Adrenal gland (tissue), 12 donors: ENCODE data around the gene ZCCHC9. TPM values are rescaled to one million over a fixed set of nuclear protein-coding genes. Genes with fewer than 3 reads are reported as not detected.

Experiments
- DNase-seq, 7 donors: peaks; one replicate each; pipeline ENCODE4 v3.0.0-alpha.2; 2019 to 2020
- H3K27ac ChIP-seq, 5 donors: fragments of 200-600 bp; sonication (generic) in 4 of 5; 1 replicate in 3 of 5; 2 replicates in 2 of 5; pipeline versions ENCODE4 v1.5.1 to v1.8.0; 2016 to 2020; ENCODE audit warnings: mild to moderate bottlenecking in 1 of 5
- H3K27me3 ChIP-seq: fragments of 200-600 bp; 2 replicates; pipeline ENCODE4 v1.8.0; 2021
- H3K36me3 ChIP-seq, 2 donors: fragments of 200-600 bp; replicated peaks in 1 of 2; 1 replicate in 1 of 2; 2 replicates in 1 of 2; pipeline versions ENCODE4 v1.5.1 to v1.8.0; 2018 to 2022
- H3K4me1 ChIP-seq, 2 donors: fragments of 200-600 bp; replicated peaks in 1 of 2; 1 replicate in 1 of 2; 2 replicates in 1 of 2; pipeline versions ENCODE4 v1.5.1 to v1.8.0; 2018 to 2021
- H3K4me3 ChIP-seq, 4 donors: fragments of 200-600 bp; sonication (generic) in 3 of 4; one replicate each; pipeline ENCODE4 v1.5.1; 2016 to 2018
- H3K9me3 ChIP-seq, 3 donors: fragments of 200-600 bp; sonication (generic) in 1 of 3; replicated peaks in 1 of 3; 1 replicate in 2 of 3; 2 replicates in 1 of 3; pipeline versions ENCODE4 v1.5.1 to v1.8.0; 2016 to 2021
- CTCF ChIP-seq, 6 experiments: fragments of 450-650 bp in 4 of 6; fragments of 200-600 bp in 2 of 6; sonication (generic) in 1 of 6; IDR thresholded peaks; 1 replicate in 5 of 6; 2 replicates in 1 of 6; pipeline versions ENCODE4 v1.5.1 to v1.8.0; 2016 to 2021; ENCODE audit warnings: antibody characterized with exemption in 6 of 6, mild to moderate bottlenecking in 2 of 6, moderate library complexity in 1 of 6
- POLR2A ChIP-seq, 2 donors: fragments of 450-650 bp; IDR thresholded peaks; one replicate each; pipeline ENCODE4 v1.6.1; 2017; ENCODE audit warnings: antibody characterized with exemption in 2 of 2, mild to moderate bottlenecking in 2 of 2, moderate library complexity in 1 of 2
- WGBS, 4 donors: extraction: QIAGEN DNeasy Blood & Tissue Kit in 2 of 4; methylation state at CpG; one replicate each; pipeline versions ENCODE4 v1.1.5 to v1.1.7; 2013 to 2017; 5-methylcytosine and 5-hydroxymethylcytosine counted together
- intact Hi-C, 2 donors: fragments of 100-400 bp; cut with DNase I; formaldehyde crosslinking; loops; one replicate each; pipeline versions ENCODE4 v1.14.1 to v1.15.0; 2022 to 2023
- polyA plus RNA-seq, 3 donors: library from polyadenylated mRNA; stranded (reverse); fragments of 200-250 nt in 2 of 3; fragments of 350-450 nt in 1 of 3; fragmentation: Illumina TruSeq in 1 of 3; extraction: RNeasy Lipid Tissue Mini Kit (QIAGEN cat#74804) in 1 of 3; gene quantifications; one replicate each; pipeline ENCODE4 v1.2.3, GENCODE V29; 2013 to 2014
- total RNA-seq, 9 donors: library from RNA; depleted of rRNA in 4 of 9; stranded (reverse); fragments of >200 nt in 4 of 9; fragments of 120-200 nt in 1 of 9; fragmentation: NEBNext Ultra II Directional in 1 of 9; extraction: Animal tissue kit (Norgen Biotek cat#: 25700) in 1 of 9; gene quantifications; one replicate each; pipeline versions ENCODE4 v1.1.0 to v1.2.4, GENCODE V29; 2013 to 2023
- donor health status: healthy with polysubstance abuse.
- donor health status: Bipolar disorder and iron deficiency.
- donor health status: DM: yes; HTN: yes; CAD: no.
- donor health status: DM: no; HTN: no; CAD: no.
- donor health status: DM: no; HTN: no; CAD: no.
- donor health status: DM: yes; HTN: yes; CAD: no.

The ZCCHC9 gene
- total and polyA plus RNA-seq, 12 donors: 10.0 to 35.5 (median 20.0) TPM

- no peak for DNase-seq
- Histone ChIP-seq H3K27ac (no peak overlapping the region), H3K36me3 (no peaks in the 10 kb centered on the region), H3K9me3 (no peaks in the 10 kb centered on the region), H3K4me3 (no peak overlapping the region), H3K27me3 (no peaks in the 10 kb centered on the region), H3K4me1 (no peaks in the 10 kb centered on the region)
- intact Hi-C loops: no loop called here
- no peak for TF ChIP-seq CTCF (IDR thresholded peaks at IDR 0.05)
- TF ChIP-seq POLR2A (IDR thresholded peaks at IDR 0.05): no peak
- 64 to 68% (median 65%) methylated on average over 2 of the region's 2 CpGs for WGBS, 4 donors
Observed at GRCh38 chr5:81354093-81354492, 52.7 kb downstream of the ZCCHC9 start.

- no peaks in the 10 kb centered on the region for H3K27me3 ChIP-seq
- no peaks in the 10 kb centered on the region for H3K4me1 ChIP-seq
- WGBS, 4 donors: 73 to 85% (median 77%) methylated on average over 11 of the region's 11 CpGs
- no peak for DNase-seq
- intact Hi-C loops: no loop called here
- no peaks in the 10 kb centered on the region for H3K36me3 ChIP-seq
- no peak for TF ChIP-seq POLR2A (IDR thresholded peaks at IDR 0.05)
- no peak overlapping the region for H3K27ac ChIP-seq
- no peaks in the 10 kb centered on the region for H3K9me3 ChIP-seq
- no peak overlapping the region for H3K4me3 ChIP-seq
Observed at GRCh38 chr5:81355291-81356251, 54.2 kb downstream of the ZCCHC9 start.

- Histone ChIP-seq H3K27ac (no peak overlapping the region), H3K9me3 (no peaks in the 10 kb centered on the region), H3K27me3 (no peaks in the 10 kb centered on the region), H3K4me3 (no peak overlapping the region), H3K36me3 (no peaks in the 10 kb centered on the region), H3K4me1 (no peaks in the 10 kb centered on the region)
- intact Hi-C loops: no loop called here
- TF ChIP-seq POLR2A (IDR thresholded peaks at IDR 0.05): no peak
- DNase-seq: no peak
- 43 to 52% (median 50%) methylated on average over 5 of the region's 5 CpGs for WGBS, 4 donors
Observed at GRCh38 chr5:81359108-81359507, 57.7 kb downstream of the ZCCHC9 start.

GRCh38 chr5:81359881-81360280, 58.5 kb downstream of the ZCCHC9 start:
- no peaks in the 10 kb centered on the region for H3K36me3 ChIP-seq
- no peak for DNase-seq
- H3K27ac ChIP-seq: no peak overlapping the region
- no peak for TF ChIP-seq POLR2A (IDR thresholded peaks at IDR 0.05)
- no peak for TF ChIP-seq CTCF (IDR thresholded peaks at IDR 0.05)
- H3K9me3 ChIP-seq: no peaks in the 10 kb centered on the region
- intact Hi-C loops: no loop called here
- no peaks in the 10 kb centered on the region for H3K4me1 ChIP-seq
- H3K4me3 ChIP-seq: no peak overlapping the region
- H3K27me3 ChIP-seq: no peaks in the 10 kb centered on the region
- 66 to 80% (median 72%) methylated on average over 2 of the region's 2 CpGs for WGBS, 4 donors

GRCh38 chr5:81360640-81361039, 59.3 kb downstream of the ZCCHC9 start:
- Histone ChIP-seq H3K36me3 (no peaks in the 10 kb centered on the region), H3K4me1 (no peaks in the 10 kb centered on the region), H3K4me3 (no peak overlapping the region), H3K9me3 (no peaks in the 10 kb centered on the region), H3K27me3 (no peaks in the 10 kb centered on the region), H3K27ac (no peak overlapping the region)
- intact Hi-C loops: no loop called here
- TF ChIP-seq POLR2A (IDR thresholded peaks at IDR 0.05): no peak
- no peak for TF ChIP-seq CTCF (IDR thresholded peaks at IDR 0.05)
- DNase-seq: no peak
- 75 to 90% (median 87%) methylated on average over 4 of the region's 4 CpGs for WGBS, 4 donors
